Measurements from ENCODE around the gene THUMPD1.
"Not testable (repeated sequence)": the region's sequence is repeated elsewhere in the genome, so short reads cannot be mapped to it uniquely, and the experiment has no call there.

Gene THUMPD1, protein sequence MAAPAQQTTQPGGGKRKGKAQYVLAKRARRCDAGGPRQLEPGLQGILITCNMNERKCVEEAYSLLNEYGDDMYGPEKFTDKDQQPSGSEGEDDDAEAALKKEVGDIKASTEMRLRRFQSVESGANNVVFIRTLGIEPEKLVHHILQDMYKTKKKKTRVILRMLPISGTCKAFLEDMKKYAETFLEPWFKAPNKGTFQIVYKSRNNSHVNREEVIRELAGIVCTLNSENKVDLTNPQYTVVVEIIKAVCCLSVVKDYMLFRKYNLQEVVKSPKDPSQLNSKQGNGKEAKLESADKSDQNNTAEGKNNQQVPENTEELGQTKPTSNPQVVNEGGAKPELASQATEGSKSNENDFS

DNA sequence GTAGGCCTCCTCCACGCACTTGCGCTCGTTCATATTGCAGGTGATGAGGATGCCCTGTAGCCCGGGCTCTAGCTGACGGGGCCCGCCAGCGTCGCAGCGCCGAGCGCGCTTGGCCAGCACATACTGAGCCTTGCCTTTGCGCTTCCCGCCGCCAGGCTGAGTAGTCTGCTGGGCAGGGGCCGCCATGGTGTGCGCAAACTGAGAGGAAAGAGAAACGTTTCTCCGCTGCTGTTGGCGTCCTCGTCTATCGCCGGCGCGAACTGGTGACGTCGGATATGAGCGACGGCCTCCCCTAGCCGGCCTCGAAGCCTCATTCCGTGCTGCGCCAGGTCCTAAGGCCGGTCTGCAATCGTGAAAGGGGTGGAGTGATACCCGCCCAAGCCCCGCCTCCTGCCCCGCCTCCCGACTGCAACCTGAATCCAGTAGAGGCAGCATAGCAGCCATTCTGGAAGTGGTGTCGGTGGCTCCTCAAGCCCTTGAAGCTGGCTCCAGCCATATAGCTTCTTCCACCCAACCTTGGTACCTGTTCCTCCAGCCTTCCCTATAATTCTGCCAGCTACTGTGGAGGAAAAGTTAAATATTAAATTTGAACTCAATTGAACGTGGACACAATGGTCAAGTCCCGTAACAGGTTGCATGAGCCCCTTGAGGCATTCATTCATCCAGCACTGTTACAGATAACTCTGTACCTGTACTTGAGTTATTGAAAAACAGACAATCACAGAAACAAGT, at the start of gene THUMPD1:
THUMPD1 (minus strand) TSS at position 265 of the 732 bp plus-strand sequence; CDS start at position 186, 79 bp downstream.
- DNase-seq (ENCODE audit: low read depth in 1 of 2, low spot score in 1 of 2), result peak; percentile 94 to 99

DNA sequence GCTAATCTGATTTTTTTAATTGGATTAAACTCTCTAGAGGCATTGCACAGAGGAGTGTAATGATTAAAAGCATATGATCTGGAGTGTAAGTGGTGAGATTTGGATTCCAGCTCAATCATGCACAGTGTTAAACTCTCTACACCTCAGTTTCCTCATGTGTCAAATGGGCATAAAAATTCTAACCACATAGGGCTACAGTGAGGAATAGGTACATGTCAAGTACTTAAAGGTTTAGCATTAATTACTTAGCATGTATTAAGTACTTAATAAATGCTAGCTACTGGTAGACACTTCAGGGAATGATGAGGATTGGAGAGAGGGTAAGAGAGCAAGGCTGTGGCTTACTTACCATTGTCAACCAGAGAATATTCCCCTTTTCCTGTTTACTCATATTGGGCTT, 47.5 kb upstream of the THUMPD1 start:
- DNase-seq (ENCODE audit: low read depth in 1 of 2, low spot score in 1 of 2), result no peak

DNA sequence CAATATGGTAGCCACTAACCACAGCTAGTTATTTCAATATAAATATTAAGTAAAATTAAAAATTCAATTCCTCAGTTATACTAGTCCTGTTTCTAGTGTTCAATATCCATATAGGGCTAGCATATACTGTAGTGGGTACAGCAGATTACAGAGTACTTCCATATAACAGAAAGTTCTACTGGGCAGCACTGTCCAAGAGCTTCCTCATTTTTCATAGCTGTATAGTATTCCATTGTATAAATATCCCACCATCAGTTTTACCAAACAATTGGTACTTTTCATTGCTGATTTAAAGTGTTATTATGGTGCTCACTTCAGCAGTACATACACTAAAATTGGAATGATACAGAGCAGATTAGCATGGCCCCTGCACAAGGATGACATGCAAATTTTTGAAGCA, 42.6 kb upstream of the THUMPD1 start:
- no peak for DNase-seq (ENCODE audit: low read depth in 1 of 2, low spot score in 1 of 2)

DNA sequence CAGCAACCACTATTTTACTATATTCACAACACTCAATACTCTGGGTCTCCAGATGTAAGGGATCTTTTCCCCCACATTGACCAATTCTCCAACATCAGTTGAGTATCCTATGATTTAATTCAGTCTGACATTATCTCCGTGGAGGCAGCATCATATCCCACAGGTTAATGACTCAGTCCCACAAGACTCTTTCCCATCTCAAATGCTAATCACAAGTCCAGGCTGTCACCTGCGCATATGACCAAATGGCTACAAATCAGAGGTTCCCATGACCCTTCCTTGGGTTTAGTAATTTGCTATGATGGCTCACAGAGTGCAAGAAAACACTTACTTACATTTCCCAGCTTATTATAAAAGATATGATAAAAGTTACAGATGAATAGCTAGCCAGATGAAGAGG, 40.9 kb upstream of the THUMPD1 start:
- no peak for DNase-seq (ENCODE audit: low read depth in 1 of 2, low spot score in 1 of 2)

DNA sequence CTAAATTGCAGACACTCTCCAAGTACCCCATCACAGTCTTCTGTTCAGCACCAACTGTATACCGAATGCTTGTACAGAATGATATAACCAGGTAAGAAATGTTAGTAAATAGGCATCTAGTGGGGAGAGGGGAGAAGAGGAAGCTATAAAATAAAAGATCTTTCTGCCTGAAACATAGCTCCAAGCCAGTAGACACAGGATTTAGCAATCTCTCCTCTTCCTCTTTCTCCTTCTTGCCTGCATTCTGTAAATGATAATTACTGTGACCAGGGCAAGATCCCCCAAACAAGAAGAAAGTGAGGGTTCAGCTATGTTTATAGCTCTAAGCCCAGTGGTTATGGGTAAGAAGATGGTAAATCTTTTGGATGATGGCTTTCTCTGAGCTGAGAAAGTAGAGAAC, 40.1 kb upstream of the THUMPD1 start:
- DNase-seq (ENCODE audit: low read depth in 1 of 2, low spot score in 1 of 2), result no peak

DNA sequence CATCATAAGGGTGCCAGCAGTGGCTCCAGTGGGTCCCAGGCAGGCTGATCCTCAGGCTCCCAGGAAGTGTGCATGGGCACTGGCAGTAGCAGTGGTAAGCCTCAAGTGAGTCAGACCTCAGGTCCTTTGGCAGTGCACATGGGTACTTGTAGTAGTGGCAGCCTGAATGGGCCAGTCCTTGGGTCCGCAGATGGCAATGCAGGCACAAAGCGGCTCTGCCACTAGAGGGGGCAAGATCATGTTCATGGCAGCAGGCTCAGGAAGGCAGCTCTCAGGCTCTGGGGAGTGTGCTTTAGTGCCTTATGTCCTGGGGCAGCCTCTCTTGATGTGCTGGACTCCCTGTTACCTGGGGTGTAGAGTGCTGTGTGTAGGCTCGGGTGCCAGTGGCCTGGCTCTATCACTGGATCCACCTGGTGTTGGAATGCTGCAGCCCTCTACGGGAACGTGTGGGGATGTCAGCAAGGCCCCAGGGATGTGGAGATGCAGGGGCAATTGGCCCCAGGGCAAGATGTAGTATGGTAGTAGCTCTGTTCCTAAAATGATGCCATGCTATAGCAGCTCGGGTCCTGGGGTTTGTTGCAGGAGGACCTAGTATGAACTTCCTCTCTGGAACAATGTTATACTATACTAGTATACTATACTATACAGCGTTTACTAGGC, 33.2 kb upstream of the THUMPD1 start:
- peak; percentile 4 to 28 for DNase-seq (ENCODE audit: low read depth in 1 of 2, low spot score in 1 of 2)

DNA sequence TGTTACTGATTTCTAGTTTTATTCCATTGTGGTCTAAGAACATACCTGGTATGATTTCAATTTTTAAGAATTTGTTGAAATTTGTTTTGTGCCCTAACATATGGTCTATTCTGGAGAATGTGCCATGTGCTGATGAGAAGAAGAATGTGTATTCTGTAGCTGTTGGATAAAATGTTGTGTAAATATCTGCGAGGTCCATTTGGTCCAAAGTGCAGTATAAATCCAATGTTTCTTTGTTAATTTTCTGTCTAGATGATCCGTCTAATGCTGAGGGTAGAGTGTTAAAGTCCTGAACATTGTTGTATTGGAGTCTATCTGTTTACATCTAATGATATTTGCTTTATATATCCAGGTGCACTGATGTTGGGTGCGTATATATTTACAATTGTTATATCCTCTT, 32.1 kb upstream of the THUMPD1 start:
- no peak for DNase-seq (ENCODE audit: low read depth in 1 of 2, low spot score in 1 of 2)

DNA sequence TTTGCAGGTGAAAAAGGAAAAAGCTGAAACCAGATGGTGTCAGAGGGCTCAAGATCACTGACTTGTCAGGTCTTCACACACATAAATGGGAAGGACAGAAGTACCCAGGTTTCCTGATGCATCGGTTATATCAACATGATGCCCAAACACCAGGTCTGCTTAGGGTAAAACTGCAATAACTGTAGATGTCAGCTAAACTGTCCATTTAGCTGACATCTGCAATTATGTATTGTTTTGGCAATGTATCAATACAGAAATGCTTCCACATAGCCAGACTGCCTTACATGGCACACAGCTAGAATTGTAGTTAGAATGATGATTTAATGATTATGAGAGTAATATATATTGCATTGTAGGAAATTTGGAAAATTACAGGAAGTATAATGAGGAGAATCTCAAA, 27.2 kb upstream of the THUMPD1 start:
- DNase-seq (ENCODE audit: low read depth in 1 of 2, low spot score in 1 of 2), result no peak

DNA sequence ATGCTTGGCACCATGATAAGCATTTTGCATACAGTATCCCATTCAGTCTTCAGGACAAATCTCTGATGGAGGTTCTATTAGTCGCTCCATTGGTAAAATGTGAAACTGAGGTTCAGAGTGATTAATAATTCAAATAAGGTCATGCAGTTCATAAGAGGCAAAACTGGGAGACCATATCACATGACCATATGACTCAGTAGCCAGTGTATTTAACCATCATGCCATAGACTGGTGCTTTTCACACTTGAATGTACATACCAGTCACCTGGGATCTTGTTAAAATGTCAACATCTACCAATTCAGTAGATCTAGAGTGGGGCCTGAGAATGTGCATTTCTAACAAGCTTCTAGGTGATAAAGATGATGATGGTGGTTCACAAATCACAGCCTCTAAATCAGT, 26.5 kb upstream of the THUMPD1 start:
- no peak for DNase-seq (ENCODE audit: low read depth in 1 of 2, low spot score in 1 of 2)

DNA sequence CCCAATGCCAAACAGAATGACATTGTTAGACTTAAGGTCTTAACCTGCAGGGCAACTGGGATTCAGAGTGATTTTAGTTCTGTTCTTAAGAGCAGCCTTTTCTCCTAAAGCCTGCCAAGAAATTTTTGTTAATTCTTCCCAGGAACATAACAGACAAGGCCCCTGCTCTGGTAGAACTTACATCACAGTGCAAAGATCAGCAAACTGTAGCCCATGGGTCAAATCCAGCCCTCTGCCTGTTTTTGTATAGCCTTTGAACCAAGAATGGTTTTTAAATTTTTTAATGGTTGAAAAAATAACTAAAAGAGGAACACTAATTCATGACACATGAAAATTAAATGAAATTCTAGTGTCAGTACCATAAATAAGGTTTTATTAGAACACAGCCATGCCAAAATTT, 26.0 kb upstream of the THUMPD1 start:
- no peak for DNase-seq (ENCODE audit: low read depth in 1 of 2, low spot score in 1 of 2)

DNA sequence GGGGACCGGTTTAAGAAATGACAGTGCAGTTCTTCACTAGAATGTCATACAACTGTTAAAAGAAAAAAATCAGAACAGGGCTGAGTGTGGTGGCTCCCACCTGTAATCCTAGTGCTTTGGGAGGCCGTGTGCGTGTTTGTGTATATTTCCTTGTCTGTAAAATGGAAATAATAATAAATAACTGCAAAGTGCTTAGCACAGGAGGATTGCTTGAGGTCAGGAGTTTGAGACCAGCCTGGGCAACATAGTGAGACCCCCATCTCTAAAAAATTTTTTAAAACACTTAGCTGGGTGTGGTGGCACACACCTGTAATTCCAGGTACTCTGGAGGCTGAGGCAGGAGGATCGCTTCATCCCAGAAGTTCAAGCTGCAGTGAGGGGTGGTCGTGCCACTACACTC, 24.7 kb upstream of the THUMPD1 start:
- no peak for DNase-seq (ENCODE audit: low read depth in 1 of 2, low spot score in 1 of 2)

DNA sequence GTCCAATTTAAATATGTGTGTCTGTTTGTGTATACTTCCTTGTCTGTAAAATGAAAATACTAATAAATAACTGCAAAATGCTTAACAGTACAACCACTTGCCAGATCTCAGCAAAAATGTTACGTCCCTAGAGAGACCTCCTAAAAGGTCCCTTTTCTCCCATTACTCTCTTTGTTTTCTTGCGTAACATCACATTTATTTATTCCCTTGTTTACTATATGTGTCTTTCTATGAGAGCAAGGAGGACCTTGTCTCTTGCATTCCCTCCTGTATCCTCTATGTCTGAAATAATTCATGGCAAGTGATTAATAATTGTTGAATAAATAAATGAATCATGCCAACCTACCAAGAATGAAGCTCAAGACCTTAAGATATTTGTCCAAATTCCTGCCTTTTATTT, 24.1 kb upstream of the THUMPD1 start:
- DNase-seq (ENCODE audit: low read depth in 1 of 2, low spot score in 1 of 2), result no peak

DNA sequence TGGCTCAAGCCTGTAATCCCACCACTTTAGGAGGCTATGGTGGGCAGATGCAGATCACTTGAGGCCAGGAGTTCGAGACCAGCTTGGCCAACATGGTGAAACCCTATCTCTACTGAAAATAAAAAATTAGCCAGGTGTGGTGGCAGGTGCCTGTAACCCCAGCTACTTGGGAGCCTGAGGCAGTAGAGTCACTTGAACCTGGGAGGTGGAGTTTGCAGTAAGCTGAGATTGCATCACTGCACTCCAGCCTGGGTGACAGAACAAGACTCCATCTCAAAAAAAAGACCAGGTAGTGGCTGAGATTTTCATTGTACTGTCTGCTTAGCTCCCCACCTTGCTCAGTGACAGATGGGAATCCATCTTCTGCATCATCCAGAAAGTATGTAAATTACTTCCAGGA, 22.8 kb upstream of the THUMPD1 start:
- DNase-seq (ENCODE audit: low read depth in 1 of 2, low spot score in 1 of 2), result not testable (repeated sequence)

DNA sequence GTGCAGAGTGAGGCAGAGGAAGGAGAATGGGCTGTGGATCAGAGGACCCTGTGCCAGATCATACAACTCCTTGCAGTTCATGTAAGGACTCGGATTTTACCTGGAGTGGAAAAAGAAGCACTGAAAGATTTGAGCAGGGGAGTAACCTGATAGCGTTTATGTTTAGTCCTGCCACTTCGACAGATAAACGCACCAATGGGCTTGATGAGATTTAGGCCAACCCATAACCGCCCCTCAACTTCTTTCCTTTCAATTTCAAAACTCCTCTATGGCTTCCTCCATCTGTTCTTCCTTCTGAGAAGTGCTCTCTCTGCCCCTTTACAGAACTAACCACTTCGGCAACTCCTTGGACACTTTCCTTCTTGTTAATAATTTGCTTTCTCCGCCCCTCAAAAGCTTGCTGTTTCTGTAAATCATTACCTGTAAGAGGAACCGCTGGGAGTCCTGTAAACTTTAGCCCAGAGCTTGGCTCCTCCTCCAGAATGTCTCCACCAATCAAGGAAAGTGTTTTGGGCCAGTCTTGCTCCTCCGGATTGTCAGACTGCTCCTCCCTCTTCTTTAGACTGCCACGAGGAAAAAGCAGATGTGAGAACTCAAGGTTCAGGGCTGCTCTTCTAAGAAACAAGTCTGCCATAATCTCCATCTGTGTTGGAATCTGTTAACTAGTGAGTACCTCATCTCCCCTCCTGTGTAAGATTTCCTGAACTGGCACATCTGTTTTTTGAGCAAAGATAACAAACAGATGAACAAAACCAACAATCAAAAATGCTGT, 22.0 kb upstream of the THUMPD1 start, which contains the start of gene ACSM3:
ACSM3 (plus strand) TSS at position 554 of the 772 bp plus-strand sequence. CDS start 6,021 bp downstream, outside the sequence.
- DNase-seq (ENCODE audit: low read depth in 1 of 2, low spot score in 1 of 2), result peak in 1 of 2 donors; percentile 38

DNA sequence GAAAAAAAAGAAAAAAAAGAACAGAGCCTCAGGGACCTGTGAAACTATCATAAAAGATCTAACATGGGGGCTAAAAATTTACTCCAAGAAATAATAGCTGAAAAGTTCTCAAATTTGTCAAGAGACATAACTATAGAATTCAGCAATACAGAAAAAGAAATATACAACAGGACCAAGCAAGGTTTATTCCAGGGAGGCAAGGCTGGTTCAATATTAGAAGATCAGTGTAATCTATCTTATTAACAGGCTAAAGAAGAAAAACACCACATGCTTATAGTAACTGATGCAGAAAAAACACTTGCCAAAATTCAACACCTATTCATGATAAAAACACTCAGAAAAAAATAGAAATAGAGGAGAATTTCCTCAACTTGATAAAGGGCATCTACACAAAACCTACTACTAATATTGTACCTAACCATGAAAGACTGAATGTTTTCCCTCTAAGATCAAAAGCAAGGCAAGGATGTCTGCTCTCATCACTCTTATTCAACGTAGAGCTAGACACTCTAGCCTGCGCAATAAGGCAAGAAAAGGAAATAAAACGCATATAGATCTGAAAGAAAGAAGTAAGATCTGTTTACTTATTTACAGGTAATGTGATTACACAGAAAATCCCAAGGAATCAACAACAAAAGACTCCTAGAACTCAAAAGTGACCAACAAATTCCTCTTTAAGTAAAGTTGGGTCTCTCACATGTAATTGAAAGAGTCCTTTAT, 20.9 kb upstream of the THUMPD1 start:
- no peak for DNase-seq (ENCODE audit: low read depth in 1 of 2, low spot score in 1 of 2)

DNA sequence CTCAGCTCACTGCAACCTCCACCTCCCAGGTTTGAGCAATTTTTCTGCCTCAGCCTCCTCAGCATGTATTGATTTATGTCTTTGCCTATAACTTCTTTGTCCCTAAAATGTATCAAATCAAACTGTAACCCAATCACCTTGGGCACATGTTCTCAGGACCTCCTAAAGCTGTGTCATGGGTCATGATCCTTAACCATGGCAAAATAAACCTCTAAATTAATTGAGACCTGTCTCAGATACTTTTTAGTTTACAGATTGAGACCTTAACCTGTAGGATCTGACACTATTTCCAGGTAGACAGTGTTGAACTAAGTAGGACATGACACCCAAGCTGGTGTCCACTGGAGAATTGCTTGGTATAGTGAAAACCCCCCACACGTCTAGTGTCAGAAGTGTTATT, 19.6 kb upstream of the THUMPD1 start:
- DNase-seq (ENCODE audit: low read depth in 1 of 2, low spot score in 1 of 2), result no peak

DNA sequence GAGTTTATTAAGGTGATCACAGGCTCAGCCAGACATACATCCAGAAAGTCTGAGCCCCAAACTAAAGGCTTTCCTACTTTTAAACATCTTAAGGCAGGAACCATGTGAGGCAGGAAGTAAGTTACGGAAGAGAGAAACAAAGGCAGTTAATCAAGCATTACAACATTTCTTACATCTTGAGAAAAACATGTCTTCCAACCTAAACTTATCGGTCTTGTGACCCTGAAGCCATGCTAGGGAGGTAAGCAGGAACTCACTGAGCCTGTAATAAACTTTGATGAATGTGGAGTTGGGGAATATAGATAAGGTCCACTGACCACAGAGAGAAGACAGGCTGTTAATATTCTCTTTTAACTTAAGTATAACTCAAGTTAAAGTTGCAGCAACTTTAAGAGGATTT, 18.7 kb upstream of the THUMPD1 start:
- DNase-seq (ENCODE audit: low read depth in 1 of 2, low spot score in 1 of 2), result no peak

DNA sequence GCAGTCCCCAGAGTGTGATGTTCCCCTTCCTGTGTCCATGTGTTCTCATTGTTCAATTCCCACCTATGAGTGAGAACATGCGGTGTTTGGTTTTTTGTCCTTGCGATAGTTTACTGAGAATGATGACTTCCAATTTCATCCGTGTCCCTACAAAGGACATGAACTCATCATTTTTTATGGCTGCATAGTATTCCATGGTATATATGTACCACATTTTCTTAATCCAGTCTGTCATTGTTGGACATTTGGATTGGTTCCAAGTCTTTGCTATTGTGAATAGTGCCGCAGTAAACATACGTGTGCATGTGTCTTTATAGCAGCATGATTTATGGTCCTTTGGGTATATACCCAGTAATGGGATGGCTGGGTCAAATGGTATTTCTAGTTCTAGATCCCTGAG, 14.2 kb upstream of the THUMPD1 start:
- DNase-seq (ENCODE audit: low read depth in 1 of 2, low spot score in 1 of 2), result not testable (repeated sequence)

DNA sequence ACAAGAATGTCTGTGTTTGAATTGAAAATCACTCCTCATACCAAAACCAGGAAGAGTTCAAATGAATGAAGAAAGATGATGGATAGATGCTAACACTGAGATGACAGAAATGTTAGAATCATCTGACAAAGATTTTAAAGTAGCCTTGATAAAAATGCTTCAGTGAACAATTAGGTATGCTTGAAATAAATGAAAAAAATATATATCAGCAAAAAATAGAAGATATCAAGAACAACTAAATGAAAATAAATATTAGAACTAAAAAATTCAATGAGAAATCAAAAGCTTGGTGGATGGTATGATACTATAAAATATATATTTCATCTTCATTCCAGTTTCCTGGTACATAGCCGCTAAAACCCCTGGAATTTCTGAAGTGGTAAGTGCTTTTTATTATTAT, 13.6 kb upstream of the THUMPD1 start:
- no peak for DNase-seq (ENCODE audit: low read depth in 1 of 2, low spot score in 1 of 2)

DNA sequence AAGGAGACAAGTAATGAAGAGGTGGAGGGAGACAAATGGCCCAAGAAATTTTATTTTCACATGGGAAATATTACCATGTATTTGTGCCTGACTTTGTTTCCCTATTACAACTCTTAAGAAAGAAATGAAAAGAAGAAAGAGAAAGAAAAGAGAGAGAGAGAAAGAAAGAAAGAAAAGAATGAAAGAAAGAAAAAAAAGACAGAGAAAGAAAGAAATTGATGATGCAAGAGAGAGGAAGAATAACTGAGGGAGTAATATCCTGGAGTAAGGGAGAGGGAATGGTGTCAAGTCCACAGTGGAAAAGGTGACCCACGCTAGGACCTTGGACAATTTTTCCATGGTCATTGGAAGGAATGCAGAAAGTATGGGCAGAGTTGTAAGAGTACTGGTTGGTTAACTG, 12.1 kb upstream of the THUMPD1 start:
- no peak for DNase-seq (ENCODE audit: low read depth in 1 of 2, low spot score in 1 of 2)

DNA sequence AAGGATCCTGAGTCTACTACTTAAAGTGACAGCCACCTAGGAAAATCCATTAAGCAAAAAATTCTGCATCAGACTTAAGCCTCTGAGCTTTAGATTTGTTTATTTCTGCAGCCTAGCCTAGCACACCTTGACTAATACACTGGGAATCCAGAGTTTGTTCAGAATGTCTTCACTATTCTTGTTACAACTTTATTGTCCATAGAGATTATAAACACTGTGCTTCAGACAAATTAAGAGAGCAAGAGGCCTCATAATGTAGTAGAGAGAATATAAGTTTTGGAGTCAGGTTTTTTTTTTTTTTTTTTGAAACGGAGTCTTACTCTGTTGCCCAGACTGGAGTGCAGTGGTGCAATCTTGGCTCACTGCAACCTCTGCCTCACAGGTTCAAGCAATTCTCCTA, 8.9 kb upstream of the THUMPD1 start:
- DNase-seq (ENCODE audit: low read depth in 1 of 2, low spot score in 1 of 2), result no peak

Measured in stimulated activated CD4-positive, alpha-beta T cell treated with anti-CD3 and anti-CD28 coated beads, Interleukin-15, amount 100 ng/mL, for 1 hour (primary cell).